ENCODE data around the gene ADAT3.

ADAT3 gene

DNA sequence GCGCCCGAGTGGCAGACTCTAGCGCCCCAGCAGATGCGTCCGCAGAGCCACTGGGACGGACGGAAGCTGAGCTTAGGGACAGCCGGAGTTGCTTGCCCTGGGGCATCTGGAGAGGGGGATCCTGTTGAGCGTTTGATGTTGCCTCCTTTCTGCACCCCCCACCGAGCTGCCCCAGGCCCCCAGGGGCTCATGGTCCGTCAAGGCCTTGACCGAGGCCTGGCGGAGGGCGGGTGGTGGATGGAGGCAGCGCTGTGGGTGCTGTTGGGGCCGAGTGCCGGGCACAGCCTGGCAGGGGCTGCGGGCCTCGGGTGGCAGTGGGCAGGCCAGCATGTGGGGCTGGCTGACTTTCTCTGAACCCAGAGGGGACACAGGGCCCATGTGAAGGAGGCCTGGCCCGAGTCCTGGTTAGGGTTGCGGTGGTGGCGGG, 38.5 kb downstream of the ADAT3 start:
- no peak for FAIRE-seq

DNA sequence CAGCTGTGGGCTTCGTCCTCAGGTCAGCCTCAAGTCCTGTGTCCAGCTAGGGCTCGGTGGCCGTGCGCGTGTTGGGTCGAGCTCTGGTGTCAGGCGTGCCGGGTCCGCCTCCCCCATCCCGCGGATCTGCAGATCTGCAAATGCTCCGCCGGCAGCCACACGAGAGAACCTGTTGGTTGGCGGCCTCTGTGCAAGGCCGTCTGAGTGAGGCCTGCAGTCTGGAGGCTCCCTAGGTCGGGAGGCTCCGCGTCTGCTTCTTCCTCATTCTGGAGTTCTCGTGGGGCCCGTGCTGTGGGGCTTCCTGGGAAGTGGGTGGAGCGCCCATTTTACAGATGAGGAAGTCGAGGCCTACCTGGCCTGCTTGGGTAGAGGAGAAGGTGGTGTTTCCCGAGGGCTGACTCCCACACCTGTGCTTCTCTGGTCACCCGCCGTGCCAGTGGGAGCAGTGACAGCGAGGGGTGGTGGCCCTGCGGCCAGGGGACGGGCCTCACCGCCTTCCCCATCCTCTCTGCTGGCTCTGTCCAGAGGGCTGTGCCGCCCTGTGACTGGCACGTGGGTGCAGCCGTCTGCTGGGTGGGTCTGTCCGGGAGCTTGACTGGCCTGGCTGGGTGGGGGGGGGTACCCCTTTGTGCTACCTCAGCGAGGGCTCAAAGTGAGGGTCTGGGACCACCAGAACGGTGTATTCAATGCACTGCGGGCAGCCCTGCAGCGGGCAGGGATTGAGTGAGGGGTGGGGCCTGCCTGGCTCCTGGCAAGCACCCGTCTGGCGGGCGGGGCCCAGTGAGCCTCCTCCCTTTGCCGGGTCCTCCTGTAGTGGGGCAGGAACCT, 39.1 kb downstream of the ADAT3 start:
- no peak for FAIRE-seq

DNA sequence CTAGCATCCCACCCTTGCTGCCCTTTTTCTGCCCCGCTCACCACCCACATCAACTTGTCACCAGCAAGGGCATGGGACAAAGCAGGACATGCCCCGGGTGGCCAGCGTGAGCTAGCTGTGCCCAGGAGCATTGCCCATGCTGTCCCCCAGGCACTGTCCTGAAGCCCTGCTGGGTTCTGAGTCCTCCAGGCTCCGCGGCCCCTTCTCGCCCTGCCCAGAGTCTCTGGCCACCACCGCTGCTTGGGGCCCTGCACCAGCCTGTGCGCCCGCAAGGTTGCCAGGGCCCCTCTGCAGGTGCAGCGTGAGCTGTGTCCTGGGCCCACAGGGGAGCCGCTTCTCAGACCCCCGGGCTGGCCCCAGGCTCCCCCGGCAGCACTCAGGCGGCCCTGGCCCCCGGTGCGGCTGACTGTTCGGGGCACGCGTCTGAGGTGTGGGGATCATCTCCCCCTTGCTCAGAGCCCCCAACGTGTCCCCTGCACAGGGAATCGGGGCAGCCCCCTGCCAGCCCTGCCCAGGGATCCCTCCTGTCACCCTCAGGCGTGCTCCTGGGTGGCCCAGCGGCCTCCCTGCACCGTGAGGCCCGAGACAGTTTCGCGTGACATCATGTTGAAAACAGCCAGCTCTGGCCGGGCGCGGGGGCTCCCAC, 39.8 kb downstream of the ADAT3 start:
- FAIRE-seq, result no peak

DNA sequence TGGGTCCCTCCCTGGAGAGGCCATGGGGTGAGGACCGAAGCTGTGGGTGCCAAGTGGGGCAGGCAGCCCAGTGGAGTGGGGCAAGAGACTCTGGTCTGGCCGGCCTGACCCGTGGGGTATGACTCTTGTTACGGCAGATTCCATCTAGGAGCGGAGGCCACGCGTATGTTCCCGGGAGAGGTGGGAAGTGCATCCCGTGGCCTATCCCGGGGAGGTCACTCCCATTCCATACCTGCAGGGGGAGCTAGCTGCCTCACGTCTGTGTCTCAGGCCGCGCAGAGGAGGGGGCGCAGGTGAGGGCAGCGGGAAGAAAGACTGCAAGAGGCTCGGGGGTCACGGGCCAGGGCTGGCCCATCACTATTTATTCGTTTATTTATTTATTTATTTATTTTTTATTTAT, 40.7 kb downstream of the ADAT3 start:
- FAIRE-seq, result no peak

DNA sequence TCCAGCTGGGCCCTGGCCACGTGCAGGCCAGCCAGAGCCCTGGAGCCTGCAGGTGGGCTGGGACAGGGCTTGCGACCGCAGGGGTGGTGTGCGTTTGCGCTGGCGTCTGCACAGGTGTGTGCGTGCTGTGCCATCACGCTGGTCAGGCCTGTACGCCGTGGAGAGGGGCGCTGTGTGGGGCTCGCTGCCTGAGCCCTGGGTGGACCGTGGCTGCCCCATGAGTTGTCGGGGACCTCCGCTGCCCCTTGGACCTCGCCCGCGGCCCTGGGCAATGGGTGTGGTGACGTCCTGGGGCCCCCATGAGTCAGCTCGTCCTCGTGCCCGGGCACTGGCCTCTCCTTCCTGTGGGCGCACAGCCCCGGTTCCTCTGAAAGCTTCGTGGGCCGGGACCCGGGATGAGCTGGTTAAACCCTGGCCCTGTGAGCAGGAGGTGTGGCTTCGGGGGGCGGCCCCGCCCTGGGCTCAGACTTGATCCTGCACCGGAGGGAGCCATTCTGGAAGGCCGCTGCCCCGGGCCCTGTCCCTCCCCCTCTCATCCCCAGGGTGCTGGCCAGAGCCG, 42.5 kb downstream of the ADAT3 start:
- no peak for FAIRE-seq

DNA sequence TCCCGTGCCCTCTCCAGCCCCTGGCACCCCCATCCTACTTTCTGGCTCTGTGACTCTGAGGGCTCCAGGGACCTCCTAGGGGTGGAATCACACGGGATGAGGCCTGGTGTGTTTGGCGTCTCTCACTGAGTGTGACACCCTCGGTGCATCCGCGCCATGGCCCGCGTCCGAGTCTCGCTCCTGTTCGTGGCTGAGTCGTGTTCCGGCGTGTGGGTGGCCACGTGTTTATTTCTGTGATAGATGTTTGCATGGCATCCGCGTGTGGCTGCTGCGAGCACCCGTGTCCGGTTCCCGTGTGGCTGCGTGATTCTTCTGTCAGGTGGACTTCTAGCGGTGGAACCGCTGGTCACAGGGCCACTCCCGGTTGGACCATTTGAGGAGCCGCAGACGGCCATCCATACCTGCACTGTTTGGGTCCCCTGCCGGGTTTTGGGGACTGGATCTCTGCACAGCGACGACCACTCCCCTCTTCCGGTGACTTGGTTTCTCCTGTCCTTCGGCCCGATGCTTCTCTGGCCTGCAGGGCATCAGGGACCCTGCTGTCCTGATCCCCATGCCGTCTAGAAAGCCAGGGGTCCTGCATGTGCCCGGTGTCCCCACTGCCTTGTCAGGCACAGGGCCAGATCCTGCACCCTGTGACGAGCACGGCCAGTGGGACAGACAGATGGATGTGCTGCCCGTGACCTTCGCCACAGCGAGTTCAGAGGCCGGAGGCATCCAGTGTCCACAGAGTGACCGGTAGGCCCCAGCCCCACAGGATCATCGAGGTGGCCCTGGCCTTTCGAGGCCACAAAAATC, 44.3 kb downstream of the ADAT3 start:
- FAIRE-seq, result no peak

DNA sequence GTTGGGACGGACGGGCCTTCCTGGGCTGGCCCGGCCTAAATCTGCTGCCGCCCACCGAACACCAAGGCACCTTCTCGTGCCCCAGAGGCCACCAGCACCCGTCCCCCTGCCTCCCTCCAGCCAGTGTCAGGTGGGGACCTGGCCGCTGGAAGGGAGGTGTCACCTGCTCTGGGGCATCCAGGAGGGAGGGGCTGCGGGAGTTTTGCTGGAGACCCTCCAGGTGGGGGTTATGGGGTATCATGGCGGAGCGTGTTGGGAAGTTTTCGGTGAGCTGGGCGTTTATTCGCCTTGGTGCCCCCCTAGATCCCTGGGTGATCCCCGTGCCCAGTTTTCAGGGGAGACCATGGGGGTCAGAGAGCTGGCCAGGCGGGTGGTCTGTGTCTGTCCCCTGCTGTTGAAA, 45.4 kb downstream of the ADAT3 start:
- no peak for FAIRE-seq

DNA sequence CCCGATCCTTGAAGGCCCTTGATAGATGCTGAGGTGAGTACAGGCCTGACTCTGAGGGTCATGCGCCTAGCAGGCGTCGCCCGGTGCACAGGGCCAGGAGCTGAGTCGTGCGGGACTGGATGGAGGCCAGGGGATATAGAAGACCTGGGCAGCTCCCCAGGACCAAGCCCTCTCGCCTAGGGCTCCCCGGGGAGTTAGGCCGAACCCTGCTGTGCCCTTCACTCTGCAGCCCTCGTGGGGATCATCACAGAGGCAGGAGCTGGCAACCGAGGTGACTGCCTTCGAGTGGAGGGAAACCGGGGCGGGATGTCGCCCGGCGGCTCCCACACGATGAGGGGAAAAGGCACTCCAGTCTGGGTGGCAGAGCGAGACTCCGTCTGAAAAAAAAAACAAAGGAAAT, 47.4 kb downstream of the ADAT3 start:
- FAIRE-seq, result no peak

DNA sequence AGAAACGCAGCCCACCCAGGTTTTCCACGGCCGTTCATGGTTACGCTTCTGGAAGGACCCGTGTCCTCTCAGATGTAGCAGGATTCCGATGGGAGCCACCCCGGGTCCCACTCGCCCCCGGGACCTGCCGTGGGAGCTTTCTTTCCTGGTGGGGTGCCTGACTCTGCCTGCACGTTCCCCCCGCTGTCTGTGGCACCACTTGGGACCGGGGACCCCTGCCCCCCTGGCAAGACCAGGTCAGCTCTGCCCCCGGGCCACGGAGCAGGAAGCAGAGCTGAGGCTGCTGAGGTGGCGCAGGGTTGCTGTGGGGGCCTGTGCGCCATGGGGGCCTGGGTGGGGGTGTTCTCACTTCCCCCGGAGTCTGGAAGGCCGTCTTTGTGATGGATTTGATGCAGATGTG, 47.8 kb downstream of the ADAT3 start:
- FAIRE-seq, result no peak

DNA sequence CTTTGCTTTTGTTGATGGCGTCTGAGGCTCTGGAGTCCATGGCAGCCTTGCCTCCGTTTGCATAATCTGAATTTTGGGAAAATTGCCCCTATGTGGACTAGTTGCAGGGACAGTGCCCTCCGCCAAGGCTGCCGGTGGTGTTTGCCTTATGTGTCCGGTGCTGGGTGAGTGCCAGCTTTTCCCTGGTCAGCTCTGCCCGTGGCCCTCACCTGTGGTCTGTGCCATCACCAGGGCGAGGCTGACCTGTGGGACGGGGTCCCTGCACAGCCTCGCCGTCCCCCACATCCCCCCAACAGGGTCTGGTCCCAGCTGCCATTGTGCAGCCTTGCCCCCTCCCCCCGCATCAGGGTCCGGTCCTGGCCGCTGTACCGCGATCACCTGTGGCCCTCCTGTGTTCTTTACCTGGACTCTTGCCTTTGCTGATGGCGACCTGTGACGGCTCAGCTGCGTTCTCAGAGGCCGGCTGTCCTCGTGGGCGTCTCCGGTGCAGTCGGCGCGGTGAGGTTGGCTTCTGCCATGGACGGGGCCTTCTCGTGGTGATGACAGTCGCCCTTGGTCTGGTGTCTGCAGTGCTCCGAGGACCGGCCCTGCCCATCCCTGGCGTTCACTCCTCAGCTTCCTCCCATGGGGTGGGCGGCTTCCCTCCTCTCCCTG, 48.4 kb downstream of the ADAT3 start:
- FAIRE-seq, result no peak

DNA sequence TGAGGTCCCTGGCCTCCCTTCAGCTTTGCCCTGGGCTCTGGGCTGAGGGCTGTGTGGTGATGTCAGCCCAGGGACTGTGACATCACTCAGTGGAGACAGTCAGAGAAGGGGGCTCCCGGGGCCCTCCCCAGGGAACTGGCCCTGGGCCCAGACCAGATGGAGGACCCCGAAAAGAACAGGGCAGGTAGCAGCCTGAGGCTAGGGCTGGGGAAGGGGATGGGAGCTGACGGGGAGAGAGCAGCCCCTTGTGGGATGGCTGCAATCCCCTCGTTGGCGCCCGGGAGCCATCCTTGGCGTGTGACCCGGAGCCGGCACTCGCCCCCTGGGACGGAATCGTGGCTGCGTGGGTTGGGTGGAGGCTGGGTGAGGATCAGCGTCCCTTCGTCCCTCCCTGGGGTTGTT, 49.3 kb downstream of the ADAT3 start:
- FAIRE-seq, result no peak

DNA sequence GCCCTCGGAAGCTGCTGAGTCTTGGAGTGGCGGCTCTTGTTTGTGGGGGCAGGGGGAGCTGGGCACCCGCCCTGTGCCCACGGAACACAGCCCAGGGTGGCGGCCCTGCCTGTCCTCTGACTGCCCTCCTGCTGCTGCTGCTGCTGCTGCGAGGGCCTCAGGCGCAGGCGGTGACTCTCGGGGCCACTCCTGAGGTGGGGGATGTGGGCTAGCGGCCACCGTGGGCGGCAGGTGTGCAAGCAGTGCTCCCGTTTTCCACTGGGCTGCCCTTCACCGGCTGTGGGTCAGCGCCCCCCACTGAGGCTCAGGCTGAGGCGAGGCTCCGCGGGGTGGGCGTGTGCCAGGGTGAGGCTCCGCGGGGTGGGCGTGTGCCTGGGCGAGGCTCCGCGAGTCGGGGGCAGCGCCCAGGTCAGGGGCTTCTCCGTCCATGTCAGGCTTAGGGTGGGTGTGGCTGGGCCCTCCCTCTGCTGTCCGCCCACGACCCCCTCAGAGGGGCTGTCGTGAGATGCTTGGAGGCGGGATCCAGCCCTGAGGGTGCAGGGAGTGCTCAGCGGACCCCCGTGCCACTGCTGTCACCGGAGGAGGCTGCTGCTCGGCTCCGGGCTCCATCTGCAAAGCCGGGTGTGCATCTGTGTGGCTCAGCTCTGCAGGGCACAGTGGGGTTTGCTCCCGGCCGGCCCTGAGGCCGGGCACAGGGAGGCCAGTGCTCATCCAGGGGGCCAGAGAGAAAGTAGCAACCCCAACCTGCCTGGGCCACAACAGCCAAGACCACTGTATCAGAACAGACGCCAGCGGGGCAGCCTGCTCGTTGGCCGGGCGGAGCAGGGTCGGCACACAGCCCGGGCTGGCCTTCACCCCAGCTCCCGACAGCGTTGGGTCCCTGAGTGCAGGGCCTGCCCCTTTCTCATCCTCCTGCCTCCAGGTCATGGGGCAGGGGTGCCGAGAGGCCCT, 50.2 kb downstream of the ADAT3 start:
- no peak for FAIRE-seq

DNA sequence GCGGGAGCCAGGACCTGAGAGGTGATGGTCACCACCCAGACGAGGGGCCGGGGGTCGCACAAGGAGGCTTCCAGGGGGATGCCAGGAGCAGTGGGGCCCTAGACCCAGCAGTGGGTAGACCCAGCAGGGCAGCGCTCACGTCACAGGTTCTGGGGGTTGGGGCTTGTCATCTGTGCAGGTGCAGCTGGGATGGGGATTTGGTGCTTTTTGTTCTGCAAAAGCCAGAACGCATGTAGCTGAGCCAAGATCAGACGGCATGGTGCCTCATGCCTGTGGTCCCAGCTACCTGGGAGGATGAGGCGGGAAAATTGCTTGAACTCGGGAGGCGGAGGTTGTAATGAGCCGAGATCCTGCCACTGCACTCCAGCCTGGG, 50.9 kb downstream of the ADAT3 start:
- no peak for FAIRE-seq

DNA sequence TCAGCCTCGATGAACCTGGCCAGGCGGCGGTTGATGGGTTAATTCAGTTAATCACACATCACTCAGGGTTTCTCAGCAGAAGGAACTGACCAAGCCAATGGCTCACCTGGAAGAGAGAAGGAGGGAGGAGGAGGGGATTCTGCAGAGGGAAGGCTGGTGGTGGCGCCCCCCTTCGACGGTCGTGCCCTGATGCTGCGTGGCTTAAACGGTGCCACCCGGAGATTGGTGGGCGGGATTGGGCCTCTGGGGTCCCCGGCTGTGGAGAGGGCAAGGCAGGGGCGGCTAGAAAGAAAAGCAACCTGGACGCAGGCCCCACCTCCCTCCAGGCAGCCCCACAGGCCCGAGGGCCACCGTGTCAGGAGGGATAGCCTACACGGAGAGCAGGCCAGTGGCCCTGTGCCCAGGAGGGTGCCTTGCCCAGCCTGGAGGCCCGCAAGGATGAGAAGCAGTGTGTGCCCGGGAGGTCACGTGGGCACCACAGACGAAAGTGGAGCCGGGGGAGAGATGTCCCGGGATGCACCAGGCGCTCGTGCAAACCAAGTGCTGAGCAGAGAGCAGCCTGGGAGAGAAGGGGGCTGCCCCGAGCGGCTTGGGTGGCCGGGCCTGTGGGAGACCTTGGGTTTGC, 51.8 kb downstream of the ADAT3 start:
- FAIRE-seq, result no peak

DNA sequence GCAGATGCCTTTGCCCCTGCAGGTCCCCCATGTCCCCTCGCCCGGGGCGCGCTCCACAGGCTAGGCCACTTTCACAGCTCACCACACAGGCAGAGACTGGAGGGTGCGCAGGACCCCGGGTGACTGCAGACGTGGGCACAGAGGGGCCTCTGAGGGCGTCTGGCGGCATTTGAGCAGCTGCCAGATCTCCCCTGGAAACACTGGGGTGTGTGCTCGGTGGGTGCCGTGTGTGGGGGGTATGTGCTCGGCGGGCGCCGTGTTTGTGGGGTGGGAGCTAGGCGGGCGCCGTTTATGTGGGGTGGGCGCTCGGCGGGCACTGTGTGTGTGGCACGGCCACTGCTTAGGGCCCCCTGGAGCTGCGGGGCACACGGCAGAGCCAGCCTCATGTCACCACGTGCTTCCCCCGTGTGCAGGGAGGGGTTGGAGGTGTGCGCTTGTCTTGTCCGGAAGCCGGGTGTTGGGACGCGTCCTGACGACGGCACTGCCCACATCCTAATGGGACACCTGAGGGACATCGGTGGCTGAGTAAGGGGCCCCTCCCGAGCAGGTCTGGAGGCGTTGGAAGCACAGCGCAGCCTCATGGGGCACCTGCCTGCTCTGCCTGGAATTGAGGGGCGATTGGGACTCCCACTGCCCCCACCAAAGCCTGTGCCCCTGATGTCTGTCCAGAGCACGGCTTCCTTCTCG, 52.5 kb downstream of the ADAT3 start:
- no peak for FAIRE-seq

DNA sequence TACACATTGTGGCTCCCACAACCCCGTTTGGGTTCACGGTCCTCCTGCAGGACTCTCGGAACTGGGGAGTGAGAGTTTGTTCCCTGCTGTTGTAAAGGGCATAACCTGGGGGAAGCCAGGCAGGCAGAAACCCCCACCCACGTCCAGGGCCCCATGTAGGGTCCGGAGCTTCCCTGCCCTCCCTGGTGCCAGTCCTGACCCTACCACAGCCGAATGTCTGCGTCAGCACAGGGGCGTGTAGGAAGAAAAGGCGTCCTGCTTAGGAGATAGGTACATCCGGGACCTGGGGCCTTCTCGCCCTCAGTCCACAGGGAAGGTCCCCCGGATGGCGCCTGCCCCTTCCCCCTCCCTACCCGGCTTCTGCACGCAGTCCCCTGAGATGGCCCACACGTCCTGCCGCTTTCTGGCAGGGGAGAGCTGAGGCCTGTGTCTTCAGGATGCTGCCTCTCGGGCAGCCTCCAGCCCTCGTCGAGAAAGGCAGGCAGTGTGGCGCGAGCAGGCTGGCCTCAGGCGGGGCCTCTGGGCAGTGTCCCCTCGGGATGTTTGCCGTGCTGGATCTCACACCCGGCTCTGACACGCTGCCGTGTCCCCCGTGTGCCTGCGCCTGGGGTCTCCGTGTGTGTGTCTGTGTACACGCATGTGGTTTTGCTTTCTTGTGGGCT, 54.9 kb downstream of the ADAT3 start:
- FAIRE-seq, result no peak

DNA sequence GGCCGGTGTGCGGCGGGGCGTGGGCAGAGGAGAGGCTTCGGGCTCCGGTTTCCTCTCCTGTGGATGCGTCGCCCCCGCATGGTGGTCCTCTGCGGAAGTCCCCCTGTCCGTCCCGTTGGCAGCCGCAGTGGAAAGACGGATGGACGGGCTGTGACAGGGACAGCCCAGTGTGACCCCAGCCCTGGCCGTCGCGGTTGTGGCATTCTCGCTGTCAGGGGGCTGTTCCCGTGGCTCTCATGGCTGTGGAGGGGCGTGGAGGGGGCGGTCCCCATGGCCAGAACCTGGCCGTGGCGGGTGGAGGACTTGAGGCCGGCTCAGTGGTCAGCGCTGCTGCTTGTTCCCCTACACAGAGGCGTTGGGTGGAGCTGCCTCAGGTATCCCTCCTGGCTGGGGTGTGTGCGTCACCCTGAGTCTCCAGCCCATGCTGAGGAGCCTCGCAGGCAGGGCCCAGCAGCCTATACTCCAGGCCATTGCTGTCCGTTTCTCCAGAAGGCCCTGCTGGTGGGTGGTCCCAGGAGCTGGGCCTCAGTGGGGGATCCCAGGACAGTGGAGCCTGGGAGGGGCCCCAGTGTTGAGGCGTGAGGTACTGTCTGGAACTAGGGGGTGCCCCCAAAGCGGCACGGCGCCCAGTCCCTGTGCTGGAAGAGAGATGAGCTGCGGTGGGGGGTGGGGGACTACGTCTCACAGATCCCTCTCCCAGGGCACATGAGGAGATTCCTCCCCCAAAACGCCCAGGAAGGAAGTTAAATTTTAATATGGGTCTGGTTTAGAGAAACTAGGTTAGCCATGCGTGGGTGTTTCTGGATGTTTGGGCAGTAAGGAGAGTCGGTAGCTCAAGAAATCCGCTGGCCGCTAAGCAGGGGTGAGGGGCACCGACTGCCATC, 56.0 kb downstream of the ADAT3 start:
- no peak for FAIRE-seq

DNA sequence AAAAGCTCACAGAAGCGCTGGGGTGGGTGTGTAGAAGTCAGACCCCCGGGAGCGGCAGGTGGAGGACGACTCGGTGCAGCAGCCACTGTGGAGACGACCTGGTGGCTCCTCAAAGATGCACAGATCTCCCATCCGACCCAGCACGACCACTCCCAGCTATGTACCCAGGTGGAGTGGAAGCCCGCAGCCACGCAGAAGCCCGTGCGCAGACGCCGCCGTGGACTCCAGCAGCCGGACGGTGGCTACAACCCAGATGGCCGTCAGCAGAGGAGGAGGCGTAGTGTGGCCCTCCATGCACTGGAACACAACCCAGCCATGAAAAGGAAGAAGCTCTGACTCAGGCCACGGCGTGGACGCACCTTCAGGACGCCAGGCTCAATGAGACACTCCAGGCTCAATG, 57.5 kb downstream of the ADAT3 start:
- FAIRE-seq, result no peak
